ENCODE measurements around the gene TRIM7. TPM values are rescaled to one million over a fixed set of nuclear protein-coding genes. Genes with fewer than 3 reads are reported as not detected.

TRIM7 gene
- total and polyA plus RNA-seq, 2 experiments from 2014 or later, result 0.53 to 0.56 TPM

DNA sequence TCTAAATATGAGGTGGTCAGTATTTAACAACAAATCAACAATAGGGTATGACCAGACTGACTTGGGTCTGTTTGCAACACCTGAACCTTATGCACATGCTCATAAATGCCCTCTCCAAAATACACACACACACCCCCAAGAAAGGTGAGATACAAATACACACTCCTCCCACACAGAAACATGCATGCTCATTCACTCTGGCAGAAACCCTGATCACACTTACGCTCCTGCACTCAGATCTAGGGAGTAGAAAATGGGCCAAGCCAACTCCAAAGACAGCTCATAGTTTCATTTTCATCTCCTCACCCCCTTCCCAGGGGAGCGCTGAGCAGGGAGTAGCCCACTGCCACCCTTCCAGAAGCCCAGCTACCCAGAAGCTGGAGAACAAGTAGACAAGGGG lies 11.3 kb downstream of the TRIM7 start (continued):
- TF ChIP-seq ZNF331 (CRISPR knock-in tag; IDR thresholded peaks at IDR 0.05; ENCODE audit: low read depth) (no peak), STAT1 (IDR thresholded peaks at IDR 0.05; ENCODE audit: unreplicated experiment) (no peak), EZH2 (IDR thresholded peaks at IDR 0.05; ENCODE audit: low read depth, unreplicated experiment) (no peak), NANOG (IDR thresholded peaks at IDR 0.05; ENCODE audit: borderline replicate concordance) (no peak), POLR2AphosphoS5 (IDR thresholded peaks at IDR 0.05; ENCODE audit: low read depth) (no peak), ZNF114 (CRISPR knock-in tag; IDR thresholded peaks at IDR 0.05) (no peak)
- TF ChIP-seq, protein P1, sequence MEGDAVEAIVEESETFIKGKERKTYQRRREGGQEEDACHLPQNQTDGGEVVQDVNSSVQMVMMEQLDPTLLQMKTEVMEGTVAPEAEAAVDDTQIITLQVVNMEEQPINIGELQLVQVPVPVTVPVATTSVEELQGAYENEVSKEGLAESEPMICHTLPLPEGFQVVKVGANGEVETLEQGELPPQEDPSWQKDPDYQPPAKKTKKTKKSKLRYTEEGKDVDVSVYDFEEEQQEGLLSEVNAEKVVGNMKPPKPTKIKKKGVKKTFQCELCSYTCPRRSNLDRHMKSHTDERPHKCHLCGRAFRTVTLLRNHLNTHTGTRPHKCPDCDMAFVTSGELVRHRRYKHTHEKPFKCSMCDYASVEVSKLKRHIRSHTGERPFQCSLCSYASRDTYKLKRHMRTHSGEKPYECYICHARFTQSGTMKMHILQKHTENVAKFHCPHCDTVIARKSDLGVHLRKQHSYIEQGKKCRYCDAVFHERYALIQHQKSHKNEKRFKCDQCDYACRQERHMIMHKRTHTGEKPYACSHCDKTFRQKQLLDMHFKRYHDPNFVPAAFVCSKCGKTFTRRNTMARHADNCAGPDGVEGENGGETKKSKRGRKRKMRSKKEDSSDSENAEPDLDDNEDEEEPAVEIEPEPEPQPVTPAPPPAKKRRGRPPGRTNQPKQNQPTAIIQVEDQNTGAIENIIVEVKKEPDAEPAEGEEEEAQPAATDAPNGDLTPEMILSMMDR (conservative IDR thresholded peaks at IDR 0.05; ENCODE audit: low read depth in 2 of 2), result no peak

DNA sequence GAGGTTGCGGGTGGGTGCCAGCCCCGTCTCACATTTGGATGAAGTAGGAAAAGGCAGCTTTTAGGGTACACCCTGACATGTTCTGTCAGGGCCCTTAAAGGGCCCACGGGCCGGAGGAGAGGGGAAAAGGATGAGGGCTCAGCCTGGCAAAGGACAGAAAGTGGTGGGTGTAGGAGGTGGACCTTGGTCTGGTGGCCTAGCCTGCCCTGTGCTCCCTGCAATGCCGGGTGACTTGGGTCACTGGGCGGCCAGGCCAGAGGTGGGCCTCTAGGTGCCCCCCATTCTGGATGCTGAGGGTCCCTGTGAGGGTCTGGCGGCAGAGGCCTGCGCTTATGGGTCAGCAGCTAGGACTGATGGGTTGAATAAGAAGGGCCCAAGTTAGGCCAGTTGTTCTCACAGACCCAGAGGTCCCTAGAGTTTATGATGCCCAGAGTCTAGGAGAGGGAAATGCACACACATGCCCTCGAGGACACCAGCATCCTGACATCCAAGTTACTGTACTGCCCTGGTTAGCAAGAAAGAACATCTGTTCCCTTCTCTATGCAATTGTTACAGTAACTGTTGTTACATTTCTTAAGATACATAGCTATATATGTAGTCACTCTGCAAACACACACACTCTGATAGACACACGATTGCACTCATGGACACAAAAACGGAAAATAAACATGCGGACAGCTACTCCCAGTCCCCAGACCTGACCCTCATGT lies 12.5 kb downstream of the TRIM7 start:
- Mint-ChIP-seq H3K4me3 (peak overlapping the region; percentile 89), H3K27ac (no peak overlapping the region), H3K27me3 (ENCODE audit: insufficient read depth, low read depth, poor library complexity) (peaks cover 56% of the 10 kb centered on the region), H3K9me3 (peaks cover 19% of the 10 kb centered on the region), H3K36me3 (ENCODE audit: low read depth) (peaks cover 14% of the 10 kb centered on the region; the same call in 1 of the 3 replicates), H3K4me1 (peaks cover 9% of the 10 kb centered on the region)
- H3F3A ChIP-seq (replicated peaks; ENCODE audit: low read depth), result peaks cover 3% of the 10 kb centered on the region
- no peaks in the 10 kb centered on the region for H3K9me2 ChIP-seq (ENCODE audit: insufficient read depth)
- peak overlapping the region; percentile 76 for H2AFZ ChIP-seq
- ATAC-seq (no peak), DNase-seq (ENCODE audit: low spot score) (no peak)
- H3K27ac ChIP-seq (ENCODE audit: low read depth), result no peak overlapping the region
- peak overlapping the region; percentile 80 for H3K4me3 ChIP-seq
- H3K4me2 ChIP-seq, result peak overlapping the region; percentile 82
- no peaks in the 10 kb centered on the region for H3K36me3 ChIP-seq (ENCODE audit: insufficient read depth)
- no peaks in the 10 kb centered on the region; the same call in 1 of the 2 replicates for H4K20me1 ChIP-seq (replicated peaks; ENCODE audit: insufficient read depth)
- peaks cover 61% of the 10 kb centered on the region for H3K27me3 ChIP-seq (ENCODE audit: insufficient read depth)
- H3K4me1 ChIP-seq (ENCODE audit: insufficient read depth), result peaks cover 6% of the 10 kb centered on the region; the same call in 1 of the 2 replicates
- no peaks in the 10 kb centered on the region for H3K79me2 ChIP-seq (replicated peaks; ENCODE audit: insufficient read depth)
- TF ChIP-seq, protein P2, sequence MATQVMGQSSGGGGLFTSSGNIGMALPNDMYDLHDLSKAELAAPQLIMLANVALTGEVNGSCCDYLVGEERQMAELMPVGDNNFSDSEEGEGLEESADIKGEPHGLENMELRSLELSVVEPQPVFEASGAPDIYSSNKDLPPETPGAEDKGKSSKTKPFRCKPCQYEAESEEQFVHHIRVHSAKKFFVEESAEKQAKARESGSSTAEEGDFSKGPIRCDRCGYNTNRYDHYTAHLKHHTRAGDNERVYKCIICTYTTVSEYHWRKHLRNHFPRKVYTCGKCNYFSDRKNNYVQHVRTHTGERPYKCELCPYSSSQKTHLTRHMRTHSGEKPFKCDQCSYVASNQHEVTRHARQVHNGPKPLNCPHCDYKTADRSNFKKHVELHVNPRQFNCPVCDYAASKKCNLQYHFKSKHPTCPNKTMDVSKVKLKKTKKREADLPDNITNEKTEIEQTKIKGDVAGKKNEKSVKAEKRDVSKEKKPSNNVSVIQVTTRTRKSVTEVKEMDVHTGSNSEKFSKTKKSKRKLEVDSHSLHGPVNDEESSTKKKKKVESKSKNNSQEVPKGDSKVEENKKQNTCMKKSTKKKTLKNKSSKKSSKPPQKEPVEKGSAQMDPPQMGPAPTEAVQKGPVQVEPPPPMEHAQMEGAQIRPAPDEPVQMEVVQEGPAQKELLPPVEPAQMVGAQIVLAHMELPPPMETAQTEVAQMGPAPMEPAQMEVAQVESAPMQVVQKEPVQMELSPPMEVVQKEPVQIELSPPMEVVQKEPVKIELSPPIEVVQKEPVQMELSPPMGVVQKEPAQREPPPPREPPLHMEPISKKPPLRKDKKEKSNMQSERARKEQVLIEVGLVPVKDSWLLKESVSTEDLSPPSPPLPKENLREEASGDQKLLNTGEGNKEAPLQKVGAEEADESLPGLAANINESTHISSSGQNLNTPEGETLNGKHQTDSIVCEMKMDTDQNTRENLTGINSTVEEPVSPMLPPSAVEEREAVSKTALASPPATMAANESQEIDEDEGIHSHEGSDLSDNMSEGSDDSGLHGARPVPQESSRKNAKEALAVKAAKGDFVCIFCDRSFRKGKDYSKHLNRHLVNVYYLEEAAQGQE (IDR thresholded peaks at IDR 0.05; ENCODE audit: unreplicated experiment), result no peak
- TF ChIP-seq POLR2AphosphoS5 (IDR thresholded peaks at IDR 0.05; ENCODE audit: low read depth) (no peak), JUNB (IDR thresholded peaks at IDR 0.05; ENCODE audit: unreplicated experiment) (no peak), NANOG (IDR thresholded peaks at IDR 0.05; ENCODE audit: borderline replicate concordance) (no peak), ZNF114 (CRISPR knock-in tag; IDR thresholded peaks at IDR 0.05) (no peak)
- TF ChIP-seq, protein P3, sequence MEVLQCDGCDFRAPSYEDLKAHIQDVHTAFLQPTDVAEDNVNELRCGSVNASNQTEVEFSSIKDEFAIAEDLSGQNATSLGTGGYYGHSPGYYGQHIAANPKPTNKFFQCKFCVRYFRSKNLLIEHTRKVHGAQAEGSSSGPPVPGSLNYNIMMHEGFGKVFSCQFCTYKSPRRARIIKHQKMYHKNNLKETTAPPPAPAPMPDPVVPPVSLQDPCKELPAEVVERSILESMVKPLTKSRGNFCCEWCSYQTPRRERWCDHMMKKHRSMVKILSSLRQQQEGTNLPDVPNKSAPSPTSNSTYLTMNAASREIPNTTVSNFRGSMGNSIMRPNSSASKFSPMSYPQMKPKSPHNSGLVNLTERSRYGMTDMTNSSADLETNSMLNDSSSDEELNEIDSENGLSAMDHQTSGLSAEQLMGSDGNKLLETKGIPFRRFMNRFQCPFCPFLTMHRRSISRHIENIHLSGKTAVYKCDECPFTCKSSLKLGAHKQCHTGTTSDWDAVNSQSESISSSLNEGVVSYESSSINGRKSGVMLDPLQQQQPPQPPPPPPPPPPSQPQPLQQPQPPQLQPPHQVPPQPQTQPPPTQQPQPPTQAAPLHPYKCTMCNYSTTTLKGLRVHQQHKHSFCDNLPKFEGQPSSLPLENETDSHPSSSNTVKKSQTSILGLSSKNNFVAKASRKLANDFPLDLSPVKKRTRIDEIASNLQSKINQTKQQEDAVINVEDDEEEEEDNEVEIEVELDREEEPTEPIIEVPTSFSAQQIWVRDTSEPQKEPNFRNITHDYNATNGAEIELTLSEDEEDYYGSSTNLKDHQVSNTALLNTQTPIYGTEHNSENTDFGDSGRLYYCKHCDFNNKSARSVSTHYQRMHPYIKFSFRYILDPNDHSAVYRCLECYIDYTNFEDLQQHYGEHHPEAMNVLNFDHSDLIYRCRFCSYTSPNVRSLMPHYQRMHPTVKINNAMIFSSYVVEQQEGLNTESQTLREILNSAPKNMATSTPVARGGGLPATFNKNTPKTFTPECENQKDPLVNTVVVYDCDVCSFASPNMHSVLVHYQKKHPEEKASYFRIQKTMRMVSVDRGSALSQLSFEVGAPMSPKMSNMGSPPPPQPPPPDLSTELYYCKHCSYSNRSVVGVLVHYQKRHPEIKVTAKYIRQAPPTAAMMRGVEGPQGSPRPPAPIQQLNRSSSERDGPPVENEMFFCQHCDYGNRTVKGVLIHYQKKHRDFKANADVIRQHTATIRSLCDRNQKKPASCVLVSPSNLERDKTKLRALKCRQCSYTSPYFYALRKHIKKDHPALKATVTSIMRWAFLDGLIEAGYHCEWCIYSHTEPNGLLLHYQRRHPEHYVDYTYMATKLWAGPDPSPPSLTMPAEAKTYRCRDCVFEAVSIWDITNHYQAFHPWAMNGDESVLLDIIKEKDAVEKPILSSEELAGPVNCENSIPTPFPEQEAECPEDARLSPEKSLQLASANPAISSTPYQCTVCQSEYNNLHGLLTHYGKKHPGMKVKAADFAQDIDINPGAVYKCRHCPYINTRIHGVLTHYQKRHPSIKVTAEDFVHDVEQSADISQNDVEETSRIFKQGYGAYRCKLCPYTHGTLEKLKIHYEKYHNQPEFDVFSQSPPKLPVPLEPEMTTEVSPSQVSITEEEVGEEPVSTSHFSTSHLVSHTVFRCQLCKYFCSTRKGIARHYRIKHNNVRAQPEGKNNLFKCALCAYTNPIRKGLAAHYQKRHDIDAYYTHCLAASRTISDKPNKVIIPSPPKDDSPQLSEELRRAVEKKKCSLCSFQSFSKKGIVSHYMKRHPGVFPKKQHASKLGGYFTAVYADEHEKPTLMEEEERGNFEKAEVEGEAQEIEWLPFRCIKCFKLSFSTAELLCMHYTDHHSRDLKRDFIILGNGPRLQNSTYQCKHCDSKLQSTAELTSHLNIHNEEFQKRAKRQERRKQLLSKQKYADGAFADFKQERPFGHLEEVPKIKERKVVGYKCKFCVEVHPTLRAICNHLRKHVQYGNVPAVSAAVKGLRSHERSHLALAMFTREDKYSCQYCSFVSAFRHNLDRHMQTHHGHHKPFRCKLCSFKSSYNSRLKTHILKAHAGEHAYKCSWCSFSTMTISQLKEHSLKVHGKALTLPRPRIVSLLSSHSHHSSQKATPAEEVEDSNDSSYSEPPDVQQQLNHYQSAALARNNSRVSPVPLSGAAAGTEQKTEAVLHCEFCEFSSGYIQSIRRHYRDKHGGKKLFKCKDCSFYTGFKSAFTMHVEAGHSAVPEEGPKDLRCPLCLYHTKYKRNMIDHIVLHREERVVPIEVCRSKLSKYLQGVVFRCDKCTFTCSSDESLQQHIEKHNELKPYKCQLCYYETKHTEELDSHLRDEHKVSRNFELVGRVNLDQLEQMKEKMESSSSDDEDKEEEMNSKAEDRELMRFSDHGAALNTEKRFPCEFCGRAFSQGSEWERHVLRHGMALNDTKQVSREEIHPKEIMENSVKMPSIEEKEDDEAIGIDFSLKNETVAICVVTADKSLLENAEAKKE (CRISPR knock-in tag; IDR thresholded peaks at IDR 0.05), result no peak
- TF ChIP-seq, protein P4, sequence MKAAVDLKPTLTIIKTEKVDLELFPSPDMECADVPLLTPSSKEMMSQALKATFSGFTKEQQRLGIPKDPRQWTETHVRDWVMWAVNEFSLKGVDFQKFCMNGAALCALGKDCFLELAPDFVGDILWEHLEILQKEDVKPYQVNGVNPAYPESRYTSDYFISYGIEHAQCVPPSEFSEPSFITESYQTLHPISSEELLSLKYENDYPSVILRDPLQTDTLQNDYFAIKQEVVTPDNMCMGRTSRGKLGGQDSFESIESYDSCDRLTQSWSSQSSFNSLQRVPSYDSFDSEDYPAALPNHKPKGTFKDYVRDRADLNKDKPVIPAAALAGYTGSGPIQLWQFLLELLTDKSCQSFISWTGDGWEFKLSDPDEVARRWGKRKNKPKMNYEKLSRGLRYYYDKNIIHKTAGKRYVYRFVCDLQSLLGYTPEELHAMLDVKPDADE (IDR thresholded peaks at IDR 0.05), result no peak
